Measurements from ENCODE around the gene WFDC11. TPM values are rescaled to one million over a fixed set of nuclear protein-coding genes. Genes with fewer than 3 reads are reported as not detected.
A peak's percentile ranks its signal among the peaks of the same experiment; 100 is the strongest.

The WFDC11 gene
- total RNA-seq, 4 donors from 2014 or later = not detected

GRCh38 chr20:45629496-45630100, 40.4 kb downstream of the WFDC11 start, which contains the start of gene WFDC10A:
Gene WFDC10A, plus strand, starts transcription at chr20:45629739. Its CDS starts 75 bp downstream, at chr20:45629814.
- Histone ChIP-seq H3K4me3 (no peak within 1 kb of the TSS), H3K36me3 (no peaks in the 10 kb centered on the region), H3K9me3 (no peaks in the 10 kb centered on the region), H3K27me3 (no peaks in the 10 kb centered on the region), H3K4me1 (no peaks in the 10 kb centered on the region), H3K27ac (no peak within 1 kb of the TSS)
- DNase-seq = peak in 2 of 3 donors; percentile 17 to 74
- TF ChIP-seq POLR2A (IDR thresholded peaks at IDR 0.05) (no peak), CTCF (IDR thresholded peaks at IDR 0.05) (peak in 5 of 6 experiments; percentile 8 to 62 (median 58))

GRCh38 chr20:45626540-45626939, 43.5 kb downstream of the WFDC11 start:
- no peaks in the 10 kb centered on the region for H3K36me3 ChIP-seq
- DNase-seq = no peak
- no peak overlapping the region for H3K27ac ChIP-seq
- TF ChIP-seq POLR2A (IDR thresholded peaks at IDR 0.05) = no peak
- no peak for TF ChIP-seq CTCF (IDR thresholded peaks at IDR 0.05)
- no peaks in the 10 kb centered on the region for H3K27me3 ChIP-seq
- no peak overlapping the region for H3K4me3 ChIP-seq
- H3K9me3 ChIP-seq = no peaks in the 10 kb centered on the region
- no peaks in the 10 kb centered on the region for H3K4me1 ChIP-seq

- no peak for TF ChIP-seq POLR2A (IDR thresholded peaks at IDR 0.05)
- no peak for TF ChIP-seq CTCF (IDR thresholded peaks at IDR 0.05)
- Histone ChIP-seq H3K4me1 (no peaks in the 10 kb centered on the region), H3K27me3 (no peaks in the 10 kb centered on the region), H3K27ac (no peak overlapping the region), H3K9me3 (no peaks in the 10 kb centered on the region), H3K4me3 (no peak overlapping the region), H3K36me3 (no peaks in the 10 kb centered on the region)
- peak in 1 of 3 donors; percentile 48 for DNase-seq
Observed at GRCh38 chr20:45621593-45621992, 48.4 kb downstream of the WFDC11 start.

- no peaks in the 10 kb centered on the region for H3K36me3 ChIP-seq
- H3K27me3 ChIP-seq = no peaks in the 10 kb centered on the region
- no peaks in the 10 kb centered on the region for H3K9me3 ChIP-seq
- no peaks in the 10 kb centered on the region for H3K4me1 ChIP-seq
- H3K27ac ChIP-seq = no peak overlapping the region
- no peak overlapping the region for H3K4me3 ChIP-seq
- DNase-seq = no peak
- no peak for TF ChIP-seq POLR2A (IDR thresholded peaks at IDR 0.05)
- no peak for TF ChIP-seq CTCF (IDR thresholded peaks at IDR 0.05)
Observed at GRCh38 chr20:45617591-45617990, 52.4 kb downstream of the WFDC11 start.

DNA sequence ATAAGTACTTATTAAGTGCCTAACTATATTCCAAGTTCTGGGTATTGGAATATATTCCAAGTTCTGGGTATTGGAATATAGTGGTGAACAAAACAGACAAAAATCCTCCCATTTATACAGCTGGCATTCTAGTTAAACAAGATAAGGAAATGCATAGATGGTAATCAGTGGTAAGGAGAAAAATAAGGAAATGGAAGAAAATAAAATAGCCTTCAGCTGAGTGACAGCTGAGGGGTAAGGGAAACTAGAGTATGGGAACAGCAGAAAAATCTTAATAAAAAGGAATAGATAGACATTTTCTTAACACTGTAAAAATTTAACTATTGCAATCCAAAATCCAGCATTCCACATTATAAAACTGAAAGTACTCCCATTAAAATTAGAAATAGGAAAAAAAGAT, 57.7 kb downstream of the WFDC11 start:
- no peak overlapping the region for H3K27ac ChIP-seq
- TF ChIP-seq CTCF (IDR thresholded peaks at IDR 0.05) = no peak
- no peak for TF ChIP-seq POLR2A (IDR thresholded peaks at IDR 0.05)
- no peak for DNase-seq

More for the DNA sequence above, 57.7 kb downstream of the WFDC11 start:
- Histone ChIP-seq H3K4me1 (no peaks in the 10 kb centered on the region), H3K27me3 (no peaks in the 10 kb centered on the region), H3K4me3 (no peak overlapping the region), H3K36me3 (no peaks in the 10 kb centered on the region), H3K9me3 (no peaks in the 10 kb centered on the region)

Data from Peyer's patch (tissue), 4 donors.